Liver (tissue), 3 donors: Measurements from ENCODE around the gene ANKRD9.

Source experiments
- CTCF ChIP-seq: fragments of 150-350 bp; IDR thresholded peaks from 2 replicates; pipeline ENCODE4 v1.5.1; 2017; ENCODE audit warnings: improper control_type of control experiment, low read depth, low read length; ENCODE audit not compliant: missing input control
- EGR1 ChIP-seq, 2 donors: IDR thresholded peaks; 2 replicates each; pipeline ENCODE4 v1.6.1; 2016 to 2018; ENCODE audit warnings: antibody characterized with exemption in 2 of 2, low read depth in 2 of 2
- MAX ChIP-seq: IDR thresholded peaks from 2 replicates; pipeline ENCODE4 v1.6.1; 2016; ENCODE audit warnings: antibody characterized with exemption
- REST ChIP-seq: IDR thresholded peaks from 2 replicates; pipeline ENCODE4 v1.6.1; 2016; ENCODE audit warnings: antibody characterized with exemption, mild to moderate bottlenecking
- TAF1 ChIP-seq: conservative IDR thresholded peaks from 2 replicates; pipeline ENCODE4 v1.6.1; 2016; ENCODE audit warnings: antibody characterized with exemption, mild to moderate bottlenecking
- donor health status: healthy.
- donor health status: healthy.

GRCh38 chr14:102496331-102496691 lies 13.3 kb downstream of the ANKRD9 start:
- TF ChIP-seq TAF1 (no peak), EGR1 (IDR thresholded peaks at IDR 0.05; ENCODE audit: low read depth in 2 of 2) (no peak), CTCF (no peak), REST (no peak), MAX (no peak)
